Nephron (organoid): Measurements from ENCODE around the gene SGSM2.

Experiments used
- H3K27ac Mint-ChIP-seq, 3 experiments: 2 replicates each; pipeline ENCODE4 v1.8.0; 2020; ENCODE audit warnings: mixed read lengths in 3 of 3, mild to moderate bottlenecking in 2 of 3, moderate library complexity in 1 of 3
- H3K27me3 Mint-ChIP-seq: 2 replicates; pipeline ENCODE4 v1.8.0; 2021; ENCODE audit warnings: low read depth, mild to moderate bottlenecking, moderate library complexity, mixed read lengths
- H3K36me3 Mint-ChIP-seq: 2 replicates; pipeline ENCODE4 v1.8.0; 2020; ENCODE audit warnings: low read depth, mixed read lengths
- H3K4me1 Mint-ChIP-seq: 2 replicates; pipeline ENCODE4 v1.8.0; 2020; ENCODE audit warnings: mixed read lengths
- H3K4me3 Mint-ChIP-seq, 3 experiments: 2 replicates each; pipeline ENCODE4 v1.8.0; 2020; ENCODE audit warnings: mild to moderate bottlenecking in 3 of 3, mixed read lengths in 3 of 3, moderate library complexity in 2 of 3
- H3K9me3 Mint-ChIP-seq: 2 replicates; pipeline ENCODE4 v1.8.0; 2020; ENCODE audit warnings: mixed read lengths
- TF ChIP-seq, protein P1 (sequence below), 3 experiments: fragments of 200-600 bp; sonication (generic); IDR thresholded peaks; one replicate each; pipeline ENCODE4 v1.5.0; 2021; ENCODE audit warnings: antibody characterized with exemption in 3 of 3; ENCODE audit not compliant: unreplicated experiment in 3 of 3

SGSM2 gene

DNA sequence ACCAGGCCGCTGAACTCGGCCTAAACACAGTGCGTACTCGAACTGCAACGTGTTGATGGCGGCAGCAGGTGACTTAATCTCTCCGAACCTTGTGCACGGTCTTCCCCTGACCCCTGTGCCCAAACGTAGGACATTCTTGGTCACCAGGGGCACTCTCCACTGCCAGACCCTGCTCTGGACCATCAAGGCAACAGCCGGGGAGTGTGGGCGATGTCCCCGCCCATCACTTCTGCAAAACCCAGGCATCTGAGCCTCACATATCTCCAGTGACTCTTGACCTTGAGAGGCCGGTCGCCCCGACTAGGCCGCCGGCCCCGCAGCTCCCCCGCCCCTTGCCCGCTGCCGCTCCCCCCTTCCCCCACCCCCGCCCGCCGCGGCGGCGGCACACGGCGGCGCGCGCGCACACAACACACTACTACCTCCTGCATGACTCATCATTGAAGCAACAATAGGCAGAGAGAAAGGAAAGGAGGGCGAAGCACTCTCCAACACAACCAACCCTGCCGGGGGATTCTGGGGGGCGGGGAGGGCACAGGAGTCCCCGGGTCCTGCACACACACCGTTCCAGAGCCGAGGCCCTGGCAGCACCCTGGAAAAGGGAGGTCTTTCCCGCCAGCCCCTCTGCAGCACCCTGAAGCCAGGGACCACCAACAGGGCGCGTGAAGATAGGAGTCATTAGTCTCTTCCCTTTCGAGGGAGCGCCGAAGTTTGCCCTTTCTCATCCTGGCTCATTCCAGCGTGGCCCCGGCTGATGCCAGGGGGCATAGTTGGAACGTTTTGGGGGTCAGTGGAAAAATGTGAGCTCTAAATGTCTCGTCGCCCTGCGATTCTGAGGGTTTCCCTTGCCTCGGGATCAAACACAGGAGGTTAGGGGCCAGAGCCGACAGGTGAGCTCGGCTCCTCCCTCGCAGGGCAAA, 61.6 kb downstream of the SGSM2 start:
- Mint-ChIP-seq H3K9me3 (no peaks in the 10 kb centered on the region), H3K4me3 (peak overlapping the region; percentile 89 to 99 (median 99)), H3K4me1 (peaks cover 39% of the 10 kb centered on the region), H3K27ac (peak overlapping the region; percentile 95 to 99 (median 98)), H3K36me3 (no peaks in the 10 kb centered on the region), H3K27me3 (peaks cover 4% of the 10 kb centered on the region)
- TF ChIP-seq, protein P1, sequence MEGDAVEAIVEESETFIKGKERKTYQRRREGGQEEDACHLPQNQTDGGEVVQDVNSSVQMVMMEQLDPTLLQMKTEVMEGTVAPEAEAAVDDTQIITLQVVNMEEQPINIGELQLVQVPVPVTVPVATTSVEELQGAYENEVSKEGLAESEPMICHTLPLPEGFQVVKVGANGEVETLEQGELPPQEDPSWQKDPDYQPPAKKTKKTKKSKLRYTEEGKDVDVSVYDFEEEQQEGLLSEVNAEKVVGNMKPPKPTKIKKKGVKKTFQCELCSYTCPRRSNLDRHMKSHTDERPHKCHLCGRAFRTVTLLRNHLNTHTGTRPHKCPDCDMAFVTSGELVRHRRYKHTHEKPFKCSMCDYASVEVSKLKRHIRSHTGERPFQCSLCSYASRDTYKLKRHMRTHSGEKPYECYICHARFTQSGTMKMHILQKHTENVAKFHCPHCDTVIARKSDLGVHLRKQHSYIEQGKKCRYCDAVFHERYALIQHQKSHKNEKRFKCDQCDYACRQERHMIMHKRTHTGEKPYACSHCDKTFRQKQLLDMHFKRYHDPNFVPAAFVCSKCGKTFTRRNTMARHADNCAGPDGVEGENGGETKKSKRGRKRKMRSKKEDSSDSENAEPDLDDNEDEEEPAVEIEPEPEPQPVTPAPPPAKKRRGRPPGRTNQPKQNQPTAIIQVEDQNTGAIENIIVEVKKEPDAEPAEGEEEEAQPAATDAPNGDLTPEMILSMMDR (IDR thresholded peaks at IDR 0.05; ENCODE audit: unreplicated experiment in 3 of 3): no peak

DNA sequence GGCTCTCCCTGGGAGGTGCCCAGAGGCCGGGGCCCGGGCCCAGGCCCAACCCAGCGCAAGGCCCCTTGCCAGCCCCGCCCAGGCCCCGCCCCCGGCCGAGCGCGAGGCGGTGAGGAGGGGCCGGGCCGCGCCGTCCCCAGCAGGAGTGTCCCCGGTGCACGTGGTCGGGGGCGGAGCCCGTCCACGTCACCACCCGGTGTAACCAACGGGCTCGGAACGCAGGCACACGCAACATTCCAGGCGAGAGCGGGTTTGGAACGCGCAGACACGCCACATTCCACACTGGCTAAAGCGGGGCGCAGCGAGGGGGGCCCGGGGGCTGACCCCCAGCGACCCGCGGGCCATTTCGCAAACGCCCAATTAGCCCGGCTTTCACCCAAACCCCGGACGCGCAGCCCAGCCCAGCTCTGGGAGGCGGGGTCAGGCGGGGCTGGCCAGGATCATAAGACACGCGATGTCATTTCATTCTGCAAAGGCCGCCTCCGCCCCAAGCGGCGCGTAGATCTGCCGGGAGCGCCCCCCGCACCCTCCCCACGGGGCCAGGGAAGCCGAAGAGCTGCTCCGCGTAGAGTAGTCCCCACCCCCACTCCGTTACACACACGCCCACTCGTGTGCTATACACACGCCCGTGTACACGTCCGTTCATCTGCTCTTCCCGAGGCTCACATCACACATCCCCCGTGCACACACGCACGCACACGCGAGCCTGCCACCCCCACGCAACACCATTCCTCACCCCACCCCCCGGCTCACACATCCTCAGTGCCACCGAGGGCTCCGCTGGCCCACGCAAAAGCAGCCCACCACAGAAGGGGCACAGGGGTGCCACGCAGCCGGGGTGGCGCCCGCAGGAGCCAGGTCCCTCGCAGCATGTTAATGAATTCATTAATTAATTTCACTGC, 62.5 kb downstream of the SGSM2 start:
- Mint-ChIP-seq H3K27ac (peak overlapping the region; percentile 95 to 99 (median 98)), H3K4me1 (peaks cover 34% of the 10 kb centered on the region), H3K9me3 (no peaks in the 10 kb centered on the region), H3K36me3 (no peaks in the 10 kb centered on the region), H3K27me3 (peaks cover 4% of the 10 kb centered on the region), H3K4me3 (peak overlapping the region; percentile 89 to 99 (median 99))
- TF ChIP-seq, protein P1 (IDR thresholded peaks at IDR 0.05; ENCODE audit: unreplicated experiment in 3 of 3): no peak

DNA sequence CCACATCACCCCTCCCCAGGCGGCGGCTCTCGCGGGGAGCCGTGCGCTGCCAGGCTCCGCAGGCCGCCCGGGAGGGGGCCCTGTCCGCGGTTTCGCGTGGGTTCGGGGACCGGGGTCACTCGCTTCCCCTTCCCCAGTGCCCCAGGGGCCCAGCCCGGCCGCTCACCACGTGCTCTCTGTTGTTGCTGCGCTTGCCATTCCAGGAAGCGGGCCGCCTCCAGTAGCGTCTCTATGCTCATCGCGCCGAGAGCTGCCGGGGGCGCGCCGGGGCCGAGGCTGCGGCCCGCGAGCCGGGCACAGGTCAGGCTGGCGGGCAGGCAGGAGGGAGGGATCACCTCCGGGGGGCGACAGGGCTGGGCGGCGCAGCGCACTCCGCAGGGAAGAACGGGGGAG, 63.2 kb downstream of the SGSM2 start:
- Mint-ChIP-seq H3K4me1 (peaks cover 40% of the 10 kb centered on the region), H3K4me3 (peak overlapping the region; percentile 89 to 99 (median 99))

DNA sequence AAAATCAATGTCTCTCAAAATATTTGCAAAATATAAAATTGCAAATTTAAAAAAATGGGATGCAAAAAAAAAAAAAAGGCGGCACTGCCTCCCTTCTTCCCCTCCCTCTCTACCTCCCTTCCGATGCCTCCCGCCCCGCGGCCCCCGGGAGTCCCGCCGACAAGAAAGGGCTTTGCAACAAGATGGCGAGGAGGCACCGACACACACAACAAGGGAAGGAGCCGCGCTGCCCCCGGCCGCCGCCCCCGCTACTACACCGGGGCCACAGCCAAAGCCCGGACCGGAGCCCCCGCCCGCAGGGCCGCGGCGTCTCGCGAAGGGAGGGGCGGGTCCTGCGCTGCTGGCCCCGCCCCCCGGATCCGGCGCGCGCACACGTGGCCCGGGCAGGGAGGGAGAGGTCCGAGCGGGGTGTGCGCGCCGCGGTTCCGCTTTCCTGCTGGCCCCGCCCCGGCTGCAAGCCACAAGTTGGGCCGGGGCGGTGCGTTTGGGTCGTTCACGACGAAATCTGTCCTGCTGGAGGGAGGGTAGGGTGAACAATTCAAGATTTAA, 63.6 kb downstream of the SGSM2 start, which contains the start of gene MNT:
MNT (minus strand) TSS at position 184 of the 549 bp plus-strand sequence. CDS start 348 bp downstream, outside the sequence.
- H3K4me1 Mint-ChIP-seq: peaks cover 41% of the 10 kb centered on the region
- H3K4me3 Mint-ChIP-seq: peak within 1 kb of the TSS; percentile 89 to 99 (median 99)
- H3K36me3 Mint-ChIP-seq: no peaks in the 10 kb centered on the region
- H3K27ac Mint-ChIP-seq: peak within 1 kb of the TSS; percentile 98 to 99 (median 98)
- TF ChIP-seq, protein P1 (IDR thresholded peaks at IDR 0.05; ENCODE audit: unreplicated experiment in 3 of 3): no peak
- H3K9me3 Mint-ChIP-seq: no peaks in the 10 kb centered on the region
- peaks cover 4% of the 10 kb centered on the region for H3K27me3 Mint-ChIP-seq

More for the DNA sequence above, 63.2 kb downstream of the SGSM2 start:
- no peaks in the 10 kb centered on the region for H3K9me3 Mint-ChIP-seq
- TF ChIP-seq, protein P1 (IDR thresholded peaks at IDR 0.05; ENCODE audit: unreplicated experiment in 3 of 3): no peak
- no peaks in the 10 kb centered on the region for H3K36me3 Mint-ChIP-seq
- H3K27ac Mint-ChIP-seq: peak overlapping the region; percentile 98 to 99 (median 98)
- H3K27me3 Mint-ChIP-seq: peaks cover 4% of the 10 kb centered on the region

DNA sequence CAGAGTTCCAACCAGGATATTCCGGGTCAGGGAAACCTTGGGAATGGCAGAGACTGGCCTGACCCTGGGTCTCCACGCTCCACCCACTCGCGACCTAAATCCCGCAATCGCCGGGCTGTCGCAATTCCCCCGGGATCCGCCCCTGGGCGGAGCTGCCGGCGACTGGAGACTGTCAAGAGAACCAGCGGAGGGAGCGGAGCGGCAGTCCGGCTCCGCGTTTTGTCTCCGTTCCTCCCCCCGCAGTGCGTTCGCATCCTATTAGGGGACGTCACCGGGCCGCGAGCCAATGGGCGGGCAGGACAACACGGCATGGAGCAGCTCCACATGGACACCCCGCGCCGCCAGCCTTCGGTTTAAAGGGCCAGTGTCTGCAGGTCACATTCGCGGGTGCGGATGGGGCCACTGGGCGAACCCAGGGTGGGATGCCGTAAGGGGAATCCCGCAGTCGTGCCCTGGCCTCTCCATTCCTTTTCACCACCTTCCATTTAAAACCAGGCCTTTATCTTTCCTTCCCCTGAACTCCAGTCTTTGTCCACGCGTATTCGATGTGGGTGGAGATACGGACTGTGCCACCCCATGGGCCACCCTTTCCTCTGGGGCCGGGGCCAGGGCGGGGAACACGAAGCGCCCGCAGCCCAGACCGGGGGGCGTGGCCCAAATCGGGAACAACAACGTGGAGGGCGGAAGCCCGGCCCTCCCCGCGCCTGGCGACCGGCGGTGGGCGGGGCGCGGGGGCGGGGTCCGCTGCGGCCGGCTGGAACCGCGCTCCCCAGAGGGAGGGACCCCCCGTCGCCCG, 64.3 kb downstream of the SGSM2 start:
- Mint-ChIP-seq H3K9me3 (no peaks in the 10 kb centered on the region), H3K27ac (peak overlapping the region; percentile 98 to 99 (median 98)), H3K4me1 (peaks cover 40% of the 10 kb centered on the region), H3K27me3 (peaks cover 4% of the 10 kb centered on the region), H3K36me3 (no peaks in the 10 kb centered on the region), H3K4me3 (peak overlapping the region; percentile 87 to 99 (median 89))
- TF ChIP-seq, protein P1 (IDR thresholded peaks at IDR 0.05; ENCODE audit: unreplicated experiment in 3 of 3): no peak
